ENCODE data around the gene PSMG4.

Gene PSMG4

DNA sequence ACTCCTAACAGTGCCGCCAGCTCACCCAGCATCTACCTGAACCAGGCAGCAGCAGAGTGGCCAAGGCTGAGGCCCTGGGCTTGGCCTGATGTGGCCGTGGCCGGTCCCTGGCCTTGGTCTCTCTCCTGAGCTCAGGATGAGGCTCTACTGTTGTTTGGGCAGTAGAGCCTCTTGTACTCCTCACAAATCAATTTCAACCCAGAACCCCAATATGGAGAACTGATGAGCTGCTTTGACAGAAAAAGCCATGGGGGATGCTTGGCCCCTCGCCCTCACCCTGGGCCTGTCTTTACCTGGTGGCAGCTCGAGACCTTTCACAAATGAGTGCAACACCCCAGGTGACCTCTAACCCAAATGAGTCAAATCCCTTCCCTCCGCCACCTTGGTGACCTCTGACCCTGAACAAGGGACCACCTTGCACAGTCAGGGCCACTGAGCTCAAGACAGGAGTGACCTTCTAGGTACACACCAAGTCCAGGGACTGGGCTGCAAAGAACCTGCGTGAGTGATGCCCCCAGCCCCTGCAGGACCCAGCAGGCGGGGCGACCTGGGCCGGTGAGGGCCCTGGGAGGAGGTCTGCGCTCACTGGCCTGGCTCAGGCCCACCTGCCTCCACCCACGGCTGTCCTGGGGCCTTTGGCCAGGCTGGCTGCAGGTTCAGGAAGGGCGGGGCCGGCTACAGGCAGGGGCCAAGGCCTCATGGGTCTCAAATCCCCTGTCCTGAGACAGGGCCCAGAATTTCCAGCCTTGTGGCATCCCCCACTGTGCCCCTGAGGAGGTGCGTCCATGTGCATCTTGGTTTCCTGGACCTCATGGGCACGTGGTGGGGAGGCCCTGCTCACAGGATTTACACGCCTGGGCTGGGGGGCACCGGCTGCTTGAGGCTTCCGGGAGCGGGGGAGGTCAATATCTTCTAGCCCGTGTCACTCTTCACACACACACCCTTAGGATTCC, 30.2 kb downstream of the PSMG4 start:
- no peak for DNase-seq (ENCODE audit: extremely low read depth in 1 of 2, low read depth in 1 of 2)

DNA sequence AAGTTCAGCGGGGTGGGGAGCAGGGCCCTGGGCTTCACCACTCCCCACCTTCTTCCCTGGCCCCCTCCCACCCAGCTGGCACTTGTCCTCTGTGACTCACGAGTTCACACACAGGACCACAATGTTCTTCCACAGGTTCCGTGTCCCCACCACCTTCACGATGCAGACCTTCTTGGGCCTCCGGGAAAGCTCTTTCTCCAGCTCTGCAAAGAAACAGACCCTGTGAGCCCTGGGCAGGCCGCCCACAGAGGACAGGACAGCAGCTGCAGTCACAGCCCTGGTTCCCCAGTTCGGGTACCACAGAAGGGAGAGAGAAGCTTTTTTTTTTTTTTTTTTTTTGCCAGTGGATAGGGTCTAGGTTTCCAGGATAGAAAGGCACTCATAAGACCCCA, 30.9 kb downstream of the PSMG4 start:
- no peak for DNase-seq (ENCODE audit: extremely low read depth in 1 of 2, low read depth in 1 of 2)

DNA sequence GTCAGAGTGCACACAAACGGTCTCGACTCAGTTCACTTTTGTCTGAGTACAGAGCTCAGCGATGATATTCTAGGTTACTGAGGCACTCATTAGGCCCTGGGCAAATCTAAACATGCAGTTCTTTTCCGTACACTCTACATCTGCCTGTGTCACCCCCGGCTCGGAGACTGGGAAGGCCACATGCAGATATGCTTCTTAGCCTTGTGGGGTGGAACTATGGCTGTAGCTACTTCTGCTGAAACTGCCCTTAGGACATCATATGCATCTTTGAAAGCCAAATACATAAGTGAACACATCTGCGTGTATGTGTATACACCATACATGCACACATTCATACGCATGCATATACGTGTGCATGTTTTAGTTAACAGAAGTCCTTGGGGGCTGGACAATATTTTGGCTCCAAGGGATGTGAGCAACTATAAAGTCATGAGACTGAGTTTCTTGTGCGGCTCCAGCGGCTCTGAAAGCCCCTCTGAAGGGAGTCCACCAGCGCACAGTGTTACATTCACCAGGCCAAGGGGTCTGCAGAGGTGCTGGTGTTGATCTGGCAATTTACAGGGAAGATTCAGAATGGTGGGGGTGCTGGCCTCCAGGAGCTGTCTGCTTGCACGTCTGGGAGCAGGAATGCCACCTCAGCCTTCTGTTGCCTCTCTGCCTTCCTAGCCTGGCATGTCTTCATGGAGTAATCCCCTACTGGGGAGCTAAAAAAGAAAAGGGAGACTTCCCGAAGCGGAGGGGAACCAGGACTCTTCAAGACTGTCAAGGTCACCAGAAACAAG, 31.6 kb downstream of the PSMG4 start:
- no peak for DNase-seq (ENCODE audit: extremely low read depth in 1 of 2, low read depth in 1 of 2)

DNA sequence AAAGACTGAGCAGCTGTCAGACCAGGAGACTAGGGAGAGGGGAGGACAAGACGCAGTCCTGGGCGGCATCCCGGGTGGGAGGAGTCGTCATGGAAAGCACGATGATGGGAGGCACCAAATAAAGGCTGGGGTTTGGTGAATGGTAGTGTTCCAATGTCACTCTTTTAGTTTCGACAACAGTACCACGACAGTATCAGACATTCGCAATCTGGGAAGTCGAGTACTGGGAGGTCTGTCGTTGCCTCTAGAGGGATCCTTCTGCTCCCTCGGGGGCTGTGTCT, 32.1 kb downstream of the PSMG4 start:
- DNase-seq (ENCODE audit: extremely low read depth in 1 of 2, low read depth in 1 of 2): no peak

DNA sequence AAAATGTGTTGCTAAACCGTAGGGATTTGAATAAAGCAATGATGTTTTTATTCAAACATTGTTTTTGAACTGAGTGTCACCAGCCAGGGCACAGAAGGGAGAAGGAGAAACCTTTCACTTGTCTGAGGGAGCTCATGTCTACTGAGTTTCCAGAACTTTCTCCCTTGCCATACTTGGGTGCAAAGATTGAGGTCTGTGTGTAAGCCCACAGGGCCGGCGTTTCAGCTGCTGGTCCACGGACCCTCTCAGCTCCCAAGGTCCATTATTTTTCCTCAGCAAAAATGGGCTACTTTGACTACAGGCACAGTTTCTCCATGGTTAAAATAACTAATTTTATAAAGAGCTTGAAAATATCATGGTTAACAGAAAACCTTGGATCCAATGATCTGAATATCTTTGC, 32.6 kb downstream of the PSMG4 start:
- DNase-seq (ENCODE audit: extremely low read depth in 1 of 2, low read depth in 1 of 2): no peak

DNA sequence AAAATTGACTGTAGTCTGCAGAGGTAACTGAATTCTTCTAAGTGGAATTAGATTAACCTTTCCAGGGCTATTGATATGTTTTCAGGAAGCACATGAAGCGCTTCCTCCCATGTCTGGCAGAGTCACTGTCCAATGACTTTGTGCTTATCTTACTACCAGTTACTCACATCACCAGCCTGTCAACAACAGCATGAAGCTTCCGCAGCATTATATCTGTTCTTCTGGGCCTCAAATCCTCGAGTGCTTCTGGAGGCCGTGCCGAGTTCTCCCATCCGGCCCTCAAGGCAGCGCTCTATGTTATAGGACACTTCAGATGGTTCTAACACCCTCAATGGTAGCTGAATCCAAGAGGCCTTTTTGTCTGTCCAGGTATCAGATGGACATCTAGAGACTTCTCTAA, 33.2 kb downstream of the PSMG4 start:
- no peak for DNase-seq (ENCODE audit: extremely low read depth in 1 of 2, low read depth in 1 of 2)

DNA sequence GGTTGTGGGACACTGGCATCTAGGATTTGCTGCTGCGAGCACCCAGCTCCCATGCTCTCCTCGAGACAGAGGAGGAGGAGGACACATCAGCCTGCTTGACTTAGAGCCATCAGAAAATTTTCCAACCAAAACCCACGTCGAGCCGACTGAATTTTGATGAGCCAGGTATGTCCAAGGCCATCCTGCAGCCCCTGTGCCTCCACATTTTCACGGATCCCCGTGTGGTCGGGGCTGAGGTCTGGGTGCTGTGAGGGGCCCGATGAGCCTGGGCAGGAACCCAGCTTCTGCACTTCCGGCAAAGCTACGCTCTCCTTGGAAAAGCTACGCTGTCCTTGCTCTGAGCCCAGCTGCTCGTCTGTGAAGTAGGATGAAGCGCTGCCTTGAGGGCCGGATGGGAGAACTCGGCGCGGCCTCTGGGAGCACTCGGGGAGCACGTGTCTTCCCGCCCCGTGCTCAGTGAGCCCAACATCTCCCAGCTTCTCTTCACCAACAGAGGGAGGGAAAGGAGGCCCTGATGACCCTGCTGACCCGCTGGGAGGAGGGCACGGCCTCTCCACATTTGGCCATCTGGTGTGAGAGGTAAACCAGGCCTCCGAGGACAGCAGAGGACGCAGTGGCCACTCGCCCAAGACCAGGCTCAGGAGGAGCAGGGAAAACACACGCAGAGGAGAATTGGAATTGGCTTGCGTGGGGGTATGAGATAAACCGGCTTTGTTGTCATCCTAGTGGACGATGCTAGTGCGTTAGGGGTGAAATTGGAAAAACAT, 33.9 kb downstream of the PSMG4 start:
- no peak for DNase-seq (ENCODE audit: extremely low read depth in 1 of 2, low read depth in 1 of 2)

DNA sequence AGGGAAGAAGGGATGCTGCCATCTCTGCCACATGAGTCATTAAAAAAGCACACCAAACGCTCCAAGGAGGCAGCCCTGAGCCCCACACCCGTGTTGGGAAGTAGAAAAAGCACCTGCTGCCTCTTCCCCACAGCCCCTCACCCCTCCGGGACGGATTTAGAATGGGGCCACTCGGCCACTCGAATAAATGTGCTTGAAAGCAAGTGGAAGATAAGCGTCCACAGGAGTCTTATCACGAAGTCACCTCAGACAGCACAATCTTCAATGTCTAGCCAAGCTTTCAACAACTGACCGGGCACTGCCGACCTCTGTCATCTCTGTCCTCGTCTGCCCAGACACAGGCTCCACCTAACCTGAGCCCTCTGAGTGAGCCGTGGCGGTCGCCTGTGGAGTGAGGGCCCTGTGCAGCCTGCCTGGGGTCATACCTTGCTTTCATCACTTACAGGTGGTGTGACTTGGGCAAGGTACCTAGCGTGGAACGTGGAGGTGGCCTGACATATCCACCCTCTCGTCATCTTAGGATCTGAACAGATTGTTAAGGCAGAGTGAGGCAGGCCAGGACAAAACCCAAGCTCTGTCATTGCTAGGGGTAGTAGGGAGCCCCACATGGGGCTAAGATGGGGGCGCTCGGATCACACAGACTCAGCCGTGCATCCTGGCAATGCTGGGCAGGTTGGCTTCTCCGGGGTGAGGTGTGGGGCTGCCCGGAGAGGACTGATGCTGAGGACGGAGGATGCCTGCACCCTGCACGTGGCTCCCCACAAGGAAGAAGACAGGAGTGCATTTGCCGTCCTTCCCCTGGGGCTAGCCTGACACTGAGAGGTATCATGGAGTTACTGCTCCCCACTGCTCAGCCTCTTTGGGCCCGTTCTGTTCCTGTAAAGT, 34.8 kb downstream of the PSMG4 start:
- DNase-seq (ENCODE audit: extremely low read depth in 1 of 2, low read depth in 1 of 2): no peak

DNA sequence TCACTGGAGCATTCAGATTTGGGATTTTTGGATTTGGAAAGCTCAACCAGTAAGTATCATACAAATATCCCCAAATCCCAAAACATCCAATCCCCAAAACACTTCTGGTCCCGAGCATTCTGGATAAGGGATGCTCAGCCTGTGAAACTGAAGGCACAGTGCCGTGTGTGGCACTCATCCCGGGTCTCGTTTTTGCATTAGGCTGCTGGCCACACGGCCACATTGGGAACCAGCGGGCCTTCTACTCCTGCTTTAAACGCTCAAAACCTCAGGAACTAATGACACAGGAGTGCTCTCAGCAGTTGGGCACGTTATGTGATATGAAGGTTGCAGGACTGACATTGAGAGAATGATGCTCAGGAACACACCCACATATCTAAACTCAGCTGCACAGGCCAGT, 35.6 kb downstream of the PSMG4 start:
- no peak for DNase-seq (ENCODE audit: extremely low read depth in 1 of 2, low read depth in 1 of 2)

DNA sequence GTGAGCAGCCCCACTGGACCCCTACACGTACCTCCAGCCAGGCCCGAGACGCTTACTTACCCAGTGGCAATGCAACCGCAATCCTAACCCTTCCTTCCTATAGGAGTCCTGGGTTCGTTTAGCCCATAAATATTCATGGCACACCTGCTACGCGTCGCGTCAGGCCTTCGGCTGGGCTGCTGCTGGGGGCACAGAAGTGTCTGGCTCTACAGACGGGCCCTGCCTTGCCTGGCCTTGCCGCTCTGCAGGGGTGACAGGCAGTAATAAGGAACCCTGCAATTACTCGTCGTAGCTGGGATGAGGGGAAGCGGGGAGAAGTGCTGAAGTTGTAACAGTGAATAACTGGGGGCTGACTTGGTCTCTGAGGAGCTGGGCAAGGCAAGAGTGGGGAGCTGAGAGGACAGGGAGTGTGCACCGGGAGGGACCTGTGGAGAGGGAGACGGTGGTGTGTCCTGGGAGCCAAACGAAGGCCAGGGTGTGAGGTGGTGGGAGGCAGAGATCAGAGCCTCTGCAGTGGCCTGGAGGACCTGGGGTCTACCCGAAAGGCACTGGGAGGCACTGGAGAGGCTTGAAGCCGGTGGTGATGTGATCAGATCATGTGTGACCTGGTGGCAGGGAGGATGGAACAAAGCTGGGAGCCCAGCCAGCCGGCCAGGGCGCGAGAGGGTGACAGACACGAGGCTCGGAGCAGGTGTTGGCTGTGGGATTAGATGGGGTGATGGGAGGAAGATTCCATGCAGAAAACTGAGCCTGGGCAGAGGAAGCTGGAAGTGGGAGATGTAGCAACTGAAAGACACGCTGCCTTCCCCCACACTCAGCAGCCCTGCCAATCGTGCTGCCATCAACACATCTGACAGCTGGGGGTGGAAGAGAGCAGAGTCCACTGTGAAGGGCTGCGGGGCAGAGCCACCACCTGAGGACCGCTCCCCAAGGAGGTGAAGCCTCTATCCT, 36.4 kb downstream of the PSMG4 start:
- DNase-seq (ENCODE audit: extremely low read depth in 1 of 2, low read depth in 1 of 2): no peak

DNA sequence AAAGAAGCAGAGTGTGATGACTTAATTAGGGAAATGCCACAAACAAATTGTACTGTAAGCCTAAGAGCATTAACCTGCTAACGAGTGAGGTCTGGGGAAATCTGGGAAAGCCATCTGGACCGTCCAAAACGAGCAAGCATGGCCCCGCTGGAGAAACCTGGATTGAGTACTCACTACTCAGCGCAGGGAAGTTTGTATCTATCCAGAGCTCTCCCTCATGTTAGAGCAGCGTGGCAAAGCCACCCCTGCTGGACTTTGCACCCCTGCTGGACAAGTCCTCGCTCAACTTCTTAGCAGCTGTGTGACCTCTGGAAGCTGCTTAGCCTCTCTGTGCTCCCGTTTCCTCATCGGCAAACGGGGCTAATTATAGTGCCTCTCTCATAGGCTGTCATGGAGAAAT, 37.3 kb downstream of the PSMG4 start:
- DNase-seq (ENCODE audit: extremely low read depth in 1 of 2, low read depth in 1 of 2): no peak

DNA sequence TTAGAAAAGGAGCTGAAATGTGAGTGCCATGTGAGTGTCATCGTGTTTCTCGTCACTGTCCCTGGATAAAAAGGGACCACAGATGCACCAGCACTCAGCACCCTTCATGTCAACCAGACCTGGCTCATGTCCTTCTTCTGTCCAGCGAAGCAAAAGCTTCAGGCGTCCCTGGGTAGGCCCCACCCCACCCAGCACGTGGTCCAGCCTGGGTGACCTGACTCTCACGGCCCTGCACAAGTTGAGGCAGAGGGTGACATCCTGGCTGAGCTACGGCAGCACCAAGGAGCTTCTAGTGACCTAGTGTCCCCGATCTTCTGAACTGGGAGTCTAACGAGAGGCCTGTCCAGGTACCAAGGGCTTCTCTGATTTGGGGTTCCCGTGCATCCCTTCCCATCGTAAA, 37.8 kb downstream of the PSMG4 start:
- no peak for DNase-seq (ENCODE audit: extremely low read depth in 1 of 2, low read depth in 1 of 2)

DNA sequence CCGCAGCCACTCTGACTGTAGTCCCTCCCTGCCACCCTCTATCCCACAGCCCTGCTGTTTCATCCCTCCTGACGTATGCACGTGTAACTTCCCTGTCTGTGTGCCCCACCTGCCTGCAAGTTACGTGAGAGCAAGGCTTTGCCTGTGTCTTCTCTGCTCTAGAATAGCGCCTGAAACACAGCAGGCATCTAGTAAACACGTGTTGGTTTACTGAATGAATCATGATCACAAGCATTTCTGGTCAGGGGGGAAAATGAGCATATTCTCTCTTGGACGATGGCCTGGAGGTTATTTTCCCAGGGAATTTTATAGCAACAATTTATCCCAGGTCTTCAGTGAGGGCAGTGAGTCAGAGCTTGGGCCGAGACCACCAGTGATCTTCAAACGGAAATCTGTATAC, 38.3 kb downstream of the PSMG4 start:
- DNase-seq (ENCODE audit: extremely low read depth in 1 of 2, low read depth in 1 of 2): no peak

DNA sequence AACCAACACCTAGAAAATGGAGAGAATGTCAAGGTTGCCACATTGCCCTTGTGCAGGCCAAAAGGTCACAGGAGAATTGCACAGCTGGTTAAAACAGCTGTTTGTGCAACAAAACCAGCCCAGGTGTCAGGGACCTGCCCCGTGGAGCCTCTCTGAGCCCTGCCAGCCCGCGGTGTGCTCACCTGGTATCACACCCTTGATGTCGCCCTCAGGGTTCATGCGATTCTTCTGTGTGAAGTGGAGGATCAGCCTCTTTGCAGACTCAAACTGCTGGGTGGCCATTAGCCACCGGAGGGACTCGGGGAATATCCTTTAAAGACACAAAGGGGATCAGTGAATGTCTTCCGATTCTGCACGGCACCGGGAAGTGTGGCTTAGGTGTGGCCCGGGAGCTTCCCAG, 39.2 kb downstream of the PSMG4 start:
- no peak for DNase-seq (ENCODE audit: extremely low read depth in 1 of 2, low read depth in 1 of 2)

DNA sequence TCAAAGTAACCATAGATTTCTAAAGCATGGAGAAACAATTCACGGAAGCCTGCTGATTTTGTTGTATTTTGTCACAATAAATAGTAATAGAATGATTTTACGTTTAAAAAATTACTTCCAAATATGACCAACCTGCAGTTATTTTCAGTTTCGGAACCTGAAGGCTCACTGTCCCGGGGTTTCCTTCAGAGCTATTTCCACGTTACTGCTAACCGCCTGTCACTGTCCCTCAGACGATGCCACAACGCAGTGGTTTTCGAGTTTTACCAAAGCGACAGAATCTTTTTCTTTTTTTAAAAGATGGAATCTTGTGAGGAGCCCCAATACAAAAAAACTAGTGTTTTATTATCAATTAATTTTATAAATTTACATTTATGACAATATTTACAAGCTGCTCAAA, 40.5 kb downstream of the PSMG4 start:
- no peak for DNase-seq (ENCODE audit: extremely low read depth in 1 of 2, low read depth in 1 of 2)

DNA sequence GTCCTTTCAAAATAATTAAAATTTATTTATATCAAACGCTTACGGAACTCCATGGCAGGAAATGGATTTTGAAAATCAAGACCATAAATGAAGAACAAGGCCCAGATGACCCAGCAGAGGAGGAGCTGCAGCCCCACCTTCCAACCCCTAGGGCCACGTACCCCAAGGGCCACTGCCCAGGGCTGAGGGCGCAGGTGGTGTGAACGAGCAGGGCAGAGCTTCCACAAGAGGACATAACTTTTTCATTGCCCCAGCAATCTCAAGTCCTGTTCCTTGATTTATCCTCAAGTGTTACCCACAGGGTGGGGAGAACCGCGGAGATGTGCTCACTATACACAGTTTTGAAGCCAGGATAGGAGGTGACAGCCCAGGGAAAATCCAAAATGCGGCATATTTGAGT, 42.8 kb downstream of the PSMG4 start:
- DNase-seq (ENCODE audit: extremely low read depth in 1 of 2, low read depth in 1 of 2): no peak

DNA sequence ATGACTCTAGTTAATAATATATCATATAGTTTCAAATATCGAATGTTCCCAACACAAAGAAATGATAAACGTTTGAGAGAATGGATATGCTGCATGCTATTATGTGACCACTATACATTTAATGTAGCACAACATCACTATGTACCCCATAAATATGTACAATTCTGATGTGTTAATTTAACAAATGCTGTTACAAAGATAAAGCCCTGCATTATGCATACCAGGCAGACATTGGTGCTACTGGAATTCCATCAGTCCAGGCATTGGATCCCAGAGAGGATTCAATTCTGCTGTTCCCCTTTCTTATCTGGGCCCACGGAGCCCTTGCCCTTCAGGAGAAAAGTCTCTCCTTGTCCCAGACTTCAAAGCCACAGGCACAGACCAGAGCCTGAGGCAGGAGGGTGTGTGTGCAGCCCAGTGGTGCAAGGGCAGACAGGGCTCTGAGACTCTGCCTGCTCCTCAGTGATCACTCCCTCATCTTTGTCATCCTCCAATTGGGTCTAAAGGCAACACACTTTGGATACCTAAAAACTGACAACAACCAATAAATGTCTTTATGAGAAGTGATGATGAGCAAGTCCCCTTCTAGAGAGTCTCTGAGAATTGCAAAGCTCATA, 45.2 kb downstream of the PSMG4 start:
- no peak for DNase-seq (ENCODE audit: extremely low read depth in 1 of 2, low read depth in 1 of 2)

DNA sequence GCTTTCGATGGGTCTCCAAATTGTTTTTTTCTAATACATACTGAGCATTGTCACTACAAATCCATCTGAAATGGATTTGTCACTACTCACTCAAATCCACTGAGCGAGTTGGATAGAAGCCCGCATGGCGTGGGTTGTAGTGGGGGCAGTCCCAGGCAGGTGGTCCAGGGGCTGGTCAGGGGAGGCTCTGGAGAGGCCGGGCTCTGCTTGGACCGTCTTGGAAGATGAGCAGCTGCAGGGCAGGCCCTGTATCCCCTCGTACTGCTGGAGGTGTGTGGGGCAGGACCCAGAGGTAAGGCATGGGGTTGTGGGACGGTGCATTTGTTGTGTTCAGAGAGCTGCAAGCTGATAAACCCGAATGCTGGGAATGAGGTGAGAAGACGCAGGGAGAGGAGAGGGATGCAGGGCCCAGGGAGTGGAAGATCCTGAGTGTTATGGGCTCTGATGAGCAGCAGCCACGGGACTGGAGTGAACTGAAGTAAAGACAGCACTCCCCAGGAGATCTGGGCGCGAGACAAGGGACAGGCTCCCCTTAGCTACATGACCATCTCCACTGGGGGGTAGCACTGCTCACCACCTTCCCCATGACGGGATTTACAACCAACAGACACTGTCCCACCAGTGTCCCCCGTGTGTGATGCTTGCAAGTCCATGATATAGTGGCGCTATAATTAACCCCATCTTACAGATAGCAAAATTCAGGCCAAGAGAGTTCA, 45.9 kb downstream of the PSMG4 start:
- no peak for DNase-seq (ENCODE audit: extremely low read depth in 1 of 2, low read depth in 1 of 2)

DNA sequence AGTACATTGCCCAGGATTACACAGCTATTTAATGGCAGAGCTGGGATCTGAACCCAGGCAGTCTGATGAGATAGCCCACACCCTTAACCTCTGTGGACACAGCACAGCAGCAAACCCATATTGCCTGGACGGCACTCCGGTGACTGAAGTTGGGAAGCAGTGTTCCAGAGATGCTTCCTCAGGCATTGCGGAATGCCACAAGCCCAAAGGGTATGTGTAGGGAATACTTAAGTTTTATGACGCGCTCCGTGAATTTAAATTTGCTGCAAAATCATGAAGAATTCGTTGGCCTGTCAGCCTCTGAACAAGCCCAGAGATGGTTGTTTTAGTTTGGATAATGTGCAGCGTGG, 46.4 kb downstream of the PSMG4 start:
- no peak for DNase-seq (ENCODE audit: extremely low read depth in 1 of 2, low read depth in 1 of 2)
